Stimulated activated CD8-positive, alpha-beta memory T cell treated with anti-CD3 and anti-CD28 coated beads, Interleukin-7, amount 100 ng/mL, for 4 hours (primary cell): Measurements from ENCODE around the gene OSBPL1A.
A peak's percentile ranks its signal among the peaks of the same experiment; 100 is the strongest.

Source experiments
- DNase-seq, 2 donors: peaks; one replicate each; pipeline ENCODE4 v3.0.0-alpha.2; 2020; ENCODE audit warnings: low read depth in 2 of 2

The OSBPL1A gene

GRCh38 chr18:24397694-24398368 is at the start of gene OSBPL1A:
Gene OSBPL1A (minus strand): TSS chr18:24397824. CDS start chr18:24377533, 20,291 bp downstream.
- peak; percentile 59 to 75 for DNase-seq

DNA sequence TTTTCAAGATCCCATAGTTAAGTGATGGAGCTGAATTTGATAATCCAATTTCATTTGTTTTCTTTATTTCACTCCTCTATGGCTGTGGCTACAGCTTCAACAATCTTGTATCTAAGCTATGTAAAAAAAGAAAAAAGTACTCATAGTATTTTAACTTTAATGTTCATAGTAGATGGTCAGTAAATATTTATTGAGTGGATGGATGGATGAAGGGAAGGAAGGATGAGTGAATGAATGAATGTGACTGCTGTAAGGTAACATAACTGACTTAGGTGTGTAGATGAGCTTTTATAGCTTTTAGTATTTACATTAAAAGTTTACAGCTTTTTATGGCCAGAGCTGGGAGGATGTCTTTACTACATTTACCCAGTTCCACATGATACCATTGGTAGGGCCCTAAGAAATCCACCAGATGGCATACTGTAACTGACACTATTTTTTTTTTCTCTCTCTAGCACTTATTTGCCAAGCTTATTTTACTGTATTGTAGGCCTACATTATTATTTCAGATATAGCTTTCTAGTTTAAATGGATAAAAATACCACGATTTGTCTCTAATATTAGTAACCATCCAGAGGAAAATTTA is 49.4 kb upstream of the OSBPL1A start:
- DNase-seq, result no peak

DNA sequence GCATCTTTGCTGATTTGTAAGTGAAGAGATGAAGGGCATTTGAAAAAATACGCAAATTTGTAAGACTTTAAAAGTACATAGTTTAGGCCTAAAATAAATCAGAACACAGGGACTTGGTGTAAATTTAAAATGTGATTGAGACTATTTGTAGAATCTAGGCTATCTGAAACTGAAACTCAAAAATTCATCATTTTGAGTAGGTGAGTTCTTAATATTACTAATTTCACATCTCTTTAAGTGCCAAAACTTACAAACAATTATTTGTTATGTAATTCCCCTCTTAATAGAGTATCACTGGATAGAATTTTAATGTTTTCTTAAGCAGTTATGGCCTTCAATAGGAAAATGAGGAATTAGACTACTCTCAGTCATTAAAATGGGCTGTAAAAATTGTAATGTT is 48.8 kb upstream of the OSBPL1A start:
- DNase-seq, result no peak

DNA sequence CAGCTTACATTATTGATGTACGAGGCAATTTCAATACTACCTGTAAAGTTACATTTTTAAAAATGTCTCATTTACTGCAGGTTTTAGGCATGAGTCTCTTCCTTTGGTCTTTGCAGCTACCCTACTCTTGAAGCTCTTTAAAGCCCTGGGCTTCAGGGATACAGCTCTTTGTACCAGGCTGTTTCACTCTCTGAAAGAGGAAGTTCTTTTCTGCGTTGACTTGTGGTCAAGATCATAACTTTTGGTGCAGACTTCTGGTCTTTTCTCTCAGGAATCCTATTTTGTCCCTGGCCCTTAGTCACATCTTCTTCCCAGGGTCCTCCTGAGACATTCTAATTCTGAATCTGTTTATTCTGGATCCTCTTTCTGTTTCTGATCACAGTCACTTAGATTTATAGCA is 46.2 kb upstream of the OSBPL1A start:
- no peak for DNase-seq

DNA sequence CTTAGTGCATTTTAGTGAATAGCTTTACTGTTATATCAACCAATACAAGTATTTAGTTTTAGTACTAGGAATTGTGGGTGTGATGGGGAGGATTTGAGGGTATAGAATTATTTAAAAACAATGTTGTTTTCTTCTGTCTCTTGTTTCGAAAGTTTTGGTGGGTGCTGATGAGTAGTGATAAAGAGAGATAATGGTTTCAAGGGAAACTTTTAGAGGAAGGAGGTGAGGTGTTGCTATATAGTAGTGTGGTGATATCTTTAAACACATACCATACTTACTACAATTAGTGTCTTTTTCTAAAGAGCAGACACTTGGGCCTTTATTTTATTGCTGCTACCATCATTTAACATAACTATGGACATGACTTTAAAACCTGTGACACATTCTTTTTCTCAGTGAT is 39.3 kb upstream of the OSBPL1A start:
- no peak for DNase-seq

GRCh38 chr18:24432618-24433017 is 35.0 kb upstream of the OSBPL1A start:
- DNase-seq, result no peak

- no peak for DNase-seq
Measured at GRCh38 chr18:24429188-24429587, 31.6 kb upstream of the OSBPL1A start.

GRCh38 chr18:24428709-24429108 is 31.1 kb upstream of the OSBPL1A start:
- no peak for DNase-seq

DNA sequence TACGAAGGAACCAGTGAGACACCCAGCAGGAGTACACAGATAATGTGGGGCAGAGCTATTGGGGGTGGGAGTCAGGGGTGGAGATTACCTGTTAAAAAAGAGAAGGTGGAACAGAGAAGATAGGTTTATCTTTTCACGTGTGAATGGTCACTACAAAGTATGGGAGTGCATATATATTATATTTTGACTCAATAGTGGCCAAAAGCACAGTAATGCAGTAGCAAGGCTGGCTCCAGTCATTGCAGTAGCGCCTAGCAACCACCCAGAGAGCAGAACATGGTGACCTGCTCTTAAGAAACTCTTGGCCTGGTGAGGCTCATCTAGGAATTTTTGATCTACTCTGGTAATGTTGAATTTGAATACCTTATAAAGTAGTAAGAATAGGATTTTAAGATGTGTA is 29.9 kb upstream of the OSBPL1A start:
- DNase-seq, result no peak

DNA sequence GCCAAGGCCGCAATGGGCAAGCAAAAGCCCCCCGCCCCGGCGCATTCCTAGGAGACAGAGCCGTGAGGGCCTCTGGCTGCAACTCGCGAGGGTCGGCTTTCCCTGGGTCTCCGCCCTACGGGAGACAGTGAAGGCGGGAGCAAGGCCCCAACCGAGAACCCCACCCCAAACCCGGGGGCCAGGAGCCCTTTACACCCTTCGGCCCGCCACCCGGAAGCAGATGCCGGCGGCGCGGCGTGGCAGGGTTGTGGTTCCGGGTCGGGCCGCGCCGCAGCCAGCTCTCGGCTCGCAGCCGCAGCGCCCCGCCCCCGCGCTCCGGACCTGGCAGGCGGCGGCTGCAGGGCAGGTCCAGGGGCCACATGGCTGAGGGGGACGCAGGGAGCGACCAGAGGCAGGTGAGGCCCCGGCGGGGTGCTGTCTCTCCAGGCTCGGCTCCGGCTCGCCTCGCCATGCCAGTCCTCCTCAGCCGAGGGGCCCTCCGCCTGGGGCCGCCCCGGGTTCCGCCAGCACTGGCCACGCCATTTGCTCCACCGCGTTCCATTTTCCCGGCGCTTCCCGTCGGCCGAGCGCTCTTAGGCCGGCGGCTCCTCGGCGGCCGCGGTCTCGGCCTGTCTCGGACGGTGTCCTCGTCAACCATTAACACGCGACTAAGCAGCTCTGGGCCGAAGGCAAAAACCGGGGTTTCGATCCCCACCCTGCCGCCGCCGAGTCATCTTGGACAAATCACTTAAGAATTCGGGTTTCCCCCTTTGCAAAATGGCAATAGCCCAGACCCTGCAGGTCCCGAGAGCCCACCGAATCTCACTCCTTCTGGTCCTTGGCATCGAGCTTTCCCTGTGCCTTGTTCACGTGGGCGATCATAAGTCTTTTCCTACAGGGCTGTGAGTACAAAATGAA is 29.0 kb upstream of the OSBPL1A start, which contains the start of gene IMPACT:
TSS of gene IMPACT (plus strand) at position 273 of the 897 bp plus-strand sequence. CDS start at position 360, 87 bp downstream.
- peak; percentile 43 to 76 for DNase-seq

DNA sequence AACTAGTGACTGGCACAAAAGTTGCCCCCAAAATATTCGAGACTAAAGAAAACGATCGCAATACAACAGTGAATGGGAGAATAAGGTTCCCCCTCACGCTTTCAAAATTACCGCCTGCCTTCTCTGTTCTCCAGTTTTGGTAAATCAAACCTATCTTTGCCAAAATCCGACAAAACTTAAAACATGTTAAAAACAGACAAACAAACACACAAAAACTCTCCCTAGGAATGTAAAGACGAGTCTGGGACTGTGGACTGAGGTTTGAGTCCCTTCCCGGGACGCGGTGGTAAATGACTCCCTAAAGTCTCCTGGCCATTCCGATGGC is 28.4 kb upstream of the OSBPL1A start:
- no peak for DNase-seq

DNA sequence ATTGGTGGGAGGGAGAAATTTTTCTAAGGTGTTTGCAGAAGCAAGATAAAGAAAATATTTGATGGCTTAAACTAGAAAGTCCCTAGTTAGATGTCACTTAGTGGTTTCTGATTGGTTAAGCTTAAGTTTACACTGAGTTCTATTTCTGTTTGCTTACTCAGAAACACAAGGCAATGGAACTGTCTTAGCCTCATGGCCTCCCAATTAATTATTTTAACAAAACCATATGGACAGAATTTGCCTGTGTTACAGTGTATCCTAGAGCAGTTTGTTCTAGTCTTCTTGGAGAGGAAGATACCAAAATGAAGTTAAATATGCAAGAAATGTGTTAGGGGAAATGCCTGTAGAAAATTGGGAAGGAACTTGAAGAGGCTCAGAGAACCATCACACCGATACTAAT is 24.2 kb upstream of the OSBPL1A start:
- no peak for DNase-seq

- DNase-seq, result no peak
Measured at GRCh38 chr18:24420551-24420950, 22.9 kb upstream of the OSBPL1A start.

GRCh38 chr18:24417480-24417879 is 19.9 kb upstream of the OSBPL1A start:
- no peak for DNase-seq

- DNase-seq, result peak in 1 of 2 donors; percentile 6
Measured at GRCh38 chr18:24414349-24415003, 16.9 kb upstream of the OSBPL1A start.

DNA sequence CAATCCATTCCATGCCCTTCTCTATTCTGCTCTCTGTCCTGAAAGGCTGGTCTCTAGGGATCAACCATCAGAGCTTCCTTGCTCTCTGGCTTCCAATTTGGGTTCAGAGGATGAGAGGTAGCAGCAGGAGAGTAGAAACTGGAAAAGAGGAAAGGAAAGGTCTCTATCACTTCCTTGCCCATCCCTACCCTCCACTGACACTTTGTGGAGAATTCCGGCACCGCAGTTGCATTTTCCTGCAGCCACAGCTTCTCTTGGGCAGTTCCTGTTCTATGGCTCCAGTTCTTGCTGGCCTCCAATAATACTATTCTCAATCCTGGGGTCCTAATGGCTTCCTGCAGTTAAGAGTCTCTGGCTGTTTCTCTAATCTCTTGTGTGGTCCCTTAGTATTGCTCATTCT is 15.5 kb upstream of the OSBPL1A start:
- no peak for DNase-seq

- DNase-seq, result no peak
Measured at GRCh38 chr18:24408496-24408895, 10.9 kb upstream of the OSBPL1A start.

DNA sequence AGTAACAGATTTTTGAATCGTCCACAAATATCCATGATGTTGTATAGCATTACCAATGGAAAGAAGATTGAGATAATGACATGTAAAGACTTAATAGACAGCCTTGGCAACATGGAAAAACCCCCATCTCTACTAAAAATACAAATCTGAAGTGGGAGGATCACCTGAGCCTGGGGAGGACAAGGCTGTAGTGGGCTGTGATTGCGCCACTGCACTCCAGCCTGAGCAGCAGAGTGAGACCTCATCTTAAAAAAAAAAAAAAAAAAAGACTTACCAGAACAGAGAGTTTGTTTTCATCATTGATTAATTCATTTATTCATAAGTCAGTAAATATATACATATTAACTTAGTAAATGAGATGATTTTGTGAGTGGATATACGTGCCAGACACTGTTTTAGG is 7.0 kb upstream of the OSBPL1A start:
- no peak for DNase-seq

GRCh38 chr18:24403076-24403475 is 5.5 kb upstream of the OSBPL1A start:
- DNase-seq, result no peak

GRCh38 chr18:24402209-24402785 is 4.7 kb upstream of the OSBPL1A start:
- DNase-seq, result no peak

DNA sequence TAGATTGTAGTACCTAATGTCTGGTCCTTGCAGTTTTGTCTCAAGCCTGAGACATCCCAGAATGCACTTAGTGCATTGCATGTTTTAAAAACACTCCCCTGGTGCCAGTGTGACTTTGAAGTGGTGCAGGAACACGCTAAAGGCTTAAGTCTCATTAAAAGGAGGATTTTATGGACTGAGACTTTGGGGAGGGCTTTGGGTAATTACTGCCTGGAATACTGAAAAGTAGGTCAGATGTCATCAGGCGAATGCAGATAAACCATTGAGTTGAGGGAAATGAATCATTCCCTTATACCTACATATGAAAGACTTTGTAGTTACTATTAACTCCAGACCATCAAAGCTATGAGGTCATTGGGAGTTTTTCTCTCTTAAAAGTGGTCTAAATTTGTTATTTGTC is 3.0 kb upstream of the OSBPL1A start:
- DNase-seq, result no peak

GRCh38 chr18:24398540-24398939 is 916 bp upstream of the OSBPL1A start:
- DNase-seq, result no peak
